Kidney epithelial cell (primary cell): ENCODE data around the gene RPS6KA6. TPM values are rescaled to one million over a fixed set of nuclear protein-coding genes. Genes with fewer than 3 reads are reported as not detected.

ENCODE experiments used
- DNase-seq: peaks from one replicate; pipeline ENCODE4 v3.0.0-alpha.2; 2010; ENCODE audit warnings: low read depth
- H3K27me3 ChIP-seq: 2 replicates; pipeline ENCODE4 v1.6.0; 2011; ENCODE audit warnings: low read length; ENCODE audit not compliant: control insufficient read depth, insufficient read depth
- H3K36me3 ChIP-seq: 2 replicates; pipeline ENCODE4 v1.5.1; 2011; ENCODE audit warnings: low read length; ENCODE audit not compliant: control insufficient read depth, insufficient read depth
- H3K4me3 ChIP-seq: 2 replicates; pipeline ENCODE4 v1.5.1; 2011; ENCODE audit warnings: low read depth, mild to moderate bottlenecking, control low read depth, low read length
- total RNA-seq: library from RNA; depleted of rRNA; stranded (reverse); fragments of >200 nt; gene quantifications from 2 replicates; pipeline ENCODE4 v1.2.3, GENCODE V29; 2015
- TF ChIP-seq, protein P1 (sequence below): IDR thresholded peaks from 2 replicates; pipeline ENCODE4 v1.5.1; 2011; ENCODE audit warnings: mild to moderate bottlenecking, moderate library complexity, low read length, control low read depth, inconsistent platforms; ENCODE audit not compliant: insufficient read depth, poor library complexity, severe bottlenecking

The RPS6KA6 gene
- total RNA-seq, 1 donor from 2014 or later = 5.0 TPM

- DNase-seq = no peak
- Histone ChIP-seq H3K27me3 (no peaks in the 10 kb centered on the region), H3K36me3 (no peaks in the 10 kb centered on the region), H3K4me3 (no peak overlapping the region)
- TF ChIP-seq, protein P1, sequence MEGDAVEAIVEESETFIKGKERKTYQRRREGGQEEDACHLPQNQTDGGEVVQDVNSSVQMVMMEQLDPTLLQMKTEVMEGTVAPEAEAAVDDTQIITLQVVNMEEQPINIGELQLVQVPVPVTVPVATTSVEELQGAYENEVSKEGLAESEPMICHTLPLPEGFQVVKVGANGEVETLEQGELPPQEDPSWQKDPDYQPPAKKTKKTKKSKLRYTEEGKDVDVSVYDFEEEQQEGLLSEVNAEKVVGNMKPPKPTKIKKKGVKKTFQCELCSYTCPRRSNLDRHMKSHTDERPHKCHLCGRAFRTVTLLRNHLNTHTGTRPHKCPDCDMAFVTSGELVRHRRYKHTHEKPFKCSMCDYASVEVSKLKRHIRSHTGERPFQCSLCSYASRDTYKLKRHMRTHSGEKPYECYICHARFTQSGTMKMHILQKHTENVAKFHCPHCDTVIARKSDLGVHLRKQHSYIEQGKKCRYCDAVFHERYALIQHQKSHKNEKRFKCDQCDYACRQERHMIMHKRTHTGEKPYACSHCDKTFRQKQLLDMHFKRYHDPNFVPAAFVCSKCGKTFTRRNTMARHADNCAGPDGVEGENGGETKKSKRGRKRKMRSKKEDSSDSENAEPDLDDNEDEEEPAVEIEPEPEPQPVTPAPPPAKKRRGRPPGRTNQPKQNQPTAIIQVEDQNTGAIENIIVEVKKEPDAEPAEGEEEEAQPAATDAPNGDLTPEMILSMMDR = no peak
Observed at GRCh38 chrX:84189125-84189524, 1.1 kb upstream of the RPS6KA6 start.

GRCh38 chrX:84188320-84188834 lies 378 bp upstream of the RPS6KA6 start:
- H3K4me3 ChIP-seq = peak overlapping the region; percentile 54
- no peaks in the 10 kb centered on the region for H3K27me3 ChIP-seq
- no peaks in the 10 kb centered on the region for H3K36me3 ChIP-seq
- TF ChIP-seq, protein P1 = no peak
- peak; percentile 14 for DNase-seq

DNA sequence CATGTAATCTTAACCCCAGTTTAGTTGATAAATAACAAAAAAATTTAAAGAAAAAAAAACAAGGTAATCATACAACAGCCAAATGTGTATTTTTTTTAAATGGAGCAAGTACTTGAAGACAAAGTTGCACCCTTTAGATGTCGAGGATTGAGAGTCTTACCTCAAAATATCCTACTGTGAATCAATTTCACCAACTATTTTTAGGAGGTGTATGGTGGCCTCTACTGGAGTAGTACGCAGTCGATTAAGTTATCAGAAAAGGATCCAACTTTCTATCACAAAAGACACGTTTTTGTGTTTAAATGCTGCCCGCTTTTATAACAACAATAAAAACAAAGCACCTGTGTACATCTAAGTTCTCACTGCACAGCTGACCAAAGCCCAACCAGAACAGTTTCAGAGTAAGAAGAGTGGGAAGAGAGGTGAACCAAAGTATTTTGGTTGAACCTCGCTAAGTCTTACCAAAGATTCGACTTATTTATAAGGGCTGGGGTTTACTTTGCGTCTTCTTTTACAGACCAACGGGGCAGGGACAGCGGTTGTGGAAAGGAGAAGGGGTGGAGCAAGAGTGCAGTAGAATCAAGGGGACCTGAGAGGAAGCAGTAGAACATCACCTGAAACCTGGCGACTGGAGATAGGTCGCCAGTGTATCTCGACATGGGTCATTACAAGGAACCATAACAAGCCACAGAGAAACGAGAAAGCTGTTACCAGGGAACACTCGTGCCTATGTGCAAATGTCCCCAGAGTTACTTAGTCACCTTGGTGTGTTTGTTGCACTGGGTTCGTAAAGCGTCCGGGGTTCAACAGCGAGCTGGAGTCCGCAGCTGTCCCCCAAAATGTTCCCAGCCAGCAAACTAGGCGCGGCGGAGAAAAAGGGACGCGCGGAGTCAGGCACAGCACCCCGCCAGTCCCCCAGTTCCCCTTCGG lies 1.1 kb downstream of the RPS6KA6 start:
- Histone ChIP-seq H3K27me3 (no peaks in the 10 kb centered on the region), H3K4me3 (peak overlapping the region; percentile 54), H3K36me3 (no peaks in the 10 kb centered on the region)
- no peak for DNase-seq
- TF ChIP-seq, protein P1 = no peak

- TF ChIP-seq, protein P1 = no peak
- no peak for DNase-seq
- Histone ChIP-seq H3K4me3 (no peak overlapping the region), H3K27me3 (no peaks in the 10 kb centered on the region), H3K36me3 (no peaks in the 10 kb centered on the region)
Observed at GRCh38 chrX:84182516-84182915, 5.5 kb downstream of the RPS6KA6 start.

GRCh38 chrX:84175958-84176357 lies 12.0 kb downstream of the RPS6KA6 start:
- Histone ChIP-seq H3K36me3 (no peaks in the 10 kb centered on the region), H3K27me3 (no peaks in the 10 kb centered on the region), H3K4me3 (no peak overlapping the region)
- TF ChIP-seq, protein P1 = no peak
- DNase-seq = no peak
